Aorta (tissue), 5 donors: ENCODE measurements around the gene ADGRB3. TPM values are rescaled to one million over a fixed set of nuclear protein-coding genes. Genes with fewer than 3 reads are reported as not detected.

ENCODE experiments used
- ATAC-seq: fragments of 200-7000 bp; cut with Tn5 transposase; one replicate; pipeline ENCODE4 v1.9.1; 2022; ENCODE audit warnings: moderate library complexity; ENCODE audit not compliant: low FRiP score
- DNase-seq, 2 donors: peaks; one replicate each; pipeline ENCODE4 v3.0.0-alpha.2; 2020
- H3K27ac ChIP-seq, 2 donors: one replicate each; pipeline ENCODE4 v1.5.1; 2013; ENCODE audit warnings: low read length in 2 of 2, mild to moderate bottlenecking in 2 of 2, moderate library complexity in 2 of 2, control low read depth in 1 of 2, inconsistent platforms in 1 of 2, low read depth in 1 of 2
- H3K27me3 ChIP-seq, 2 donors: one replicate each; pipeline ENCODE4 v1.6.1; 2013; ENCODE audit warnings: control low read depth in 1 of 2, low read length in 1 of 2, mild to moderate bottlenecking in 1 of 2, moderate library complexity in 1 of 2; ENCODE audit not compliant: insufficient read depth in 2 of 2, control insufficient read depth in 1 of 2
- H3K36me3 ChIP-seq, 2 donors: one replicate each; pipeline ENCODE4 v1.6.1; 2013; ENCODE audit warnings: control low read depth in 1 of 2, low read length in 1 of 2, mild to moderate bottlenecking in 1 of 2; ENCODE audit not compliant: insufficient read depth in 2 of 2, control insufficient read depth in 1 of 2
- H3K4me1 ChIP-seq, 2 donors: one replicate each; pipeline ENCODE4 v1.6.1; 2013; ENCODE audit warnings: low read length in 2 of 2, control low read depth in 1 of 2, mild to moderate bottlenecking in 1 of 2, moderate library complexity in 1 of 2; ENCODE audit not compliant: insufficient read depth in 2 of 2, control insufficient read depth in 1 of 2
- H3K4me3 ChIP-seq, 2 donors: one replicate each; pipeline ENCODE4 v1.5.1; 2013; ENCODE audit warnings: low read length in 2 of 2, control low read depth in 1 of 2, mild to moderate bottlenecking in 1 of 2
- H3K9me3 ChIP-seq: one replicate; pipeline ENCODE4 v1.6.1; 2013; ENCODE audit warnings: mild to moderate bottlenecking, low read length; ENCODE audit not compliant: control insufficient read depth
- WGBS, 2 donors: extraction: QIAGEN DNeasy Blood & Tissue Kit; methylation state at CpG; one replicate each; pipeline ENCODE4 v1.1.7; 2013; 5-methylcytosine and 5-hydroxymethylcytosine counted together
- intact Hi-C, 2 donors: fragments of 100-400 bp; cut with DNase I; formaldehyde crosslinking; loops; one replicate each; pipeline versions ENCODE4 v1.14.2 to v1.15.0; 2022
- polyA plus RNA-seq, 2 donors: library from polyadenylated mRNA; stranded (reverse); fragments of 200-250 nt; gene quantifications; one replicate each; pipeline ENCODE4 v1.2.3, GENCODE V29; 2013
- total RNA-seq, 2 donors: library from RNA; stranded (reverse); fragmentation: NEBNext Ultra II Directional; extraction: Animal tissue kit (Norgen Biotek cat#: 25700); gene quantifications; one replicate each; pipeline ENCODE4 v1.2.1, GENCODE V29; 2021
- donor health status: healthy with polysubstance abuse.
- donor health status: Bipolar disorder and iron deficiency.
- donor health status: DM: no; HTN: no; CAD: no.
- donor health status: DM: no; HTN: no; CAD: no.
- donor health status: DM: yes; HTN: yes; CAD: no.

The ADGRB3 gene
- total and polyA plus RNA-seq, 4 donors, result 1.8 to 6.1 (median 5.4) TPM; not detected in 1

DNA sequence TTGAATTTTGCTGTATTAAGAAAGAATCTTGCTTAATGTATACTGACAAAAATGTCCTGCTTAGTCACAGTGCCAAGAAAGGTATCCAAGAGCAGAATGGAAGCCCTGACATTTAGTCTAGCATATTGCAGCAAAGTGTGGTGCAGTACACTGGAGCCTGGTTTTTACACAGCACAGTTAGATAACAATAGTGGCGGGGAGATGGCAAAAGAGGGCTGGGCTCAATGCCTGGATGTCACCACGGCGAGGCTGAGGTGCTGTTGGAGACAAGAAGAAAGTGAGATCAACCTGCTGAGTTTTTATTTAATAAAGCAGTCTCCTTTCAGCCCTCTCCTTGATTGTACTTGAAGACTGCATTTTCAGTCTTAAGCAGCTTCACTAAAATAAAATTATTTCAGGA, 735.7 kb downstream of the ADGRB3 start:
- Histone ChIP-seq H3K4me3 (no peak overlapping the region), H3K9me3 (no peaks in the 10 kb centered on the region), H3K27ac (no peak overlapping the region), H3K27me3 (no peaks in the 10 kb centered on the region), H3K4me1 (no peaks in the 10 kb centered on the region), H3K36me3 (no peaks in the 10 kb centered on the region)
- 57 to 58% methylated on average over 3 of the region's 3 CpGs for WGBS, 2 donors
- intact Hi-C loops, result no loop called here
- ATAC-seq (no peak), DNase-seq (no peak)

DNA sequence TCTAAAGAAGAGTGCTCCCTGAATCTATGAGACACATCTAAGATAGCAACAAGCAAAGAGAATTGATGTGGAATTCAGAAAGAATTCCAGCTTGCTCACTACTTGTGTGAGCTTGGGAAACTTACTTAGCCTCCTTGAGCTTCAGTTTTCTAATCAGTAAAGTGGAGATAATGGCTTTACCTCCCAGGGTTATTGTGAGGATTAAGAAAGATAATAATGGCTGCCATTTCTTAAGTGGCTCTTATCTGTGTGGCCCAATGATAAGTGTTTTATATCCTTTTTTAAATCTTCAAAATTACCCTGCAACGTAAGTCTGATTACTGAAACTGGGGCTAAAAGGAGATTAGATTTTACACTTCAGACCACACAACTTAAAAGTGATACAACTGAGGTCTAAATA, 743.2 kb downstream of the ADGRB3 start:
- WGBS, 2 donors, result 78 to 86% methylated on average over 1 of the region's 1 CpG
- ATAC-seq (no peak), DNase-seq (no peak)
- intact Hi-C loops, result no loop called here
- Histone ChIP-seq H3K4me1 (no peaks in the 10 kb centered on the region), H3K9me3 (no peaks in the 10 kb centered on the region), H3K36me3 (no peaks in the 10 kb centered on the region), H3K27me3 (no peaks in the 10 kb centered on the region), H3K4me3 (no peak overlapping the region), H3K27ac (no peak overlapping the region)

DNA sequence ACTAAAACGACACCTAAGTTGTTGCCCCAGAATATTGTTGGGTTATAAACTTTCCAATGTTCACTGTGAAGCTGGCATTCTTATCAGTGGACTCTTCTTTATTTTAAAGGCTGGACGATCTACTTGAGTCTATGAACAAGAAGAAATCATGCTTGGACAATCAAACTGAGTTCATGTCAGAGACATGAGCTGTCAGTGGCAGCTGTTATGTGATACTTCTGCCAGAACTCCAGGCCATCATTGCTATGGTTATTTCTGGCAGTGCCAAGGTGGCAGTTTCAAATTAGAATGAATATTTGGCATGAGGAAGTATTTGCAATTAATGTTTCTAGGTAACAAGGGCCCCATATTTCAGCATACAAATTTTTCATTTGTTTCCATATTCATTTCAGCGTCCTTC, 744.4 kb downstream of the ADGRB3 start:
- no peak for DNase-seq

DNA sequence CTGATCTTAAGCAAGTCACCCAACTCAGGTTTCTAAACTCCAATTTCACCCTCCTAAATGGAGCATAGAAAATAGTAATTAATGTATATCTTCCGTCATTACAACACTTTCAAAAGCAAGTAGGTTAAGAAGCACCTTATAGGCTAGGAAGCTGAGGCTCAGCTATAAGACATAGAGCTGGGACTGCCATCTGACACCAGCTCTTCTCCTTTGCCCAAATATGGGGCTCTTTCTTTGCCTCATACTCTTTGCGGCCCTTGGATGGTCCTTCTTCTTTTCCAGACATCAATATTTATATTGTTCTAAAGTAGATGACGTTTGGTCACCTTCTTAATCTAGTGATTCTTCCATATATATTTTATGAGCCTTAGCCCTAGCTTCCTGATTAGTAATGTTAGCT, 748.5 kb downstream of the ADGRB3 start:
- intact Hi-C loops, result no loop called here
- no peaks in the 10 kb centered on the region for H3K9me3 ChIP-seq
- 83 to 84% methylated on average over 3 of the region's 3 CpGs for WGBS, 2 donors
- ATAC-seq (no peak), DNase-seq (no peak)
- no peaks in the 10 kb centered on the region for H3K36me3 ChIP-seq
- H3K4me1 ChIP-seq, result no peaks in the 10 kb centered on the region
- H3K27ac ChIP-seq, result no peak overlapping the region
- H3K4me3 ChIP-seq, result no peak overlapping the region
- H3K27me3 ChIP-seq, result no peaks in the 10 kb centered on the region

More for the DNA sequence above, 744.4 kb downstream of the ADGRB3 start:
- H3K4me3 ChIP-seq, result no peak overlapping the region
- no peaks in the 10 kb centered on the region for H3K9me3 ChIP-seq
- H3K4me1 ChIP-seq, result no peaks in the 10 kb centered on the region
- intact Hi-C loops, result no loop called here
- ATAC-seq, result no peak
- 85% methylated on average over 3 of the region's 3 CpGs for WGBS, 2 donors
- no peaks in the 10 kb centered on the region for H3K36me3 ChIP-seq
- no peak overlapping the region for H3K27ac ChIP-seq
- H3K27me3 ChIP-seq, result no peaks in the 10 kb centered on the region

DNA sequence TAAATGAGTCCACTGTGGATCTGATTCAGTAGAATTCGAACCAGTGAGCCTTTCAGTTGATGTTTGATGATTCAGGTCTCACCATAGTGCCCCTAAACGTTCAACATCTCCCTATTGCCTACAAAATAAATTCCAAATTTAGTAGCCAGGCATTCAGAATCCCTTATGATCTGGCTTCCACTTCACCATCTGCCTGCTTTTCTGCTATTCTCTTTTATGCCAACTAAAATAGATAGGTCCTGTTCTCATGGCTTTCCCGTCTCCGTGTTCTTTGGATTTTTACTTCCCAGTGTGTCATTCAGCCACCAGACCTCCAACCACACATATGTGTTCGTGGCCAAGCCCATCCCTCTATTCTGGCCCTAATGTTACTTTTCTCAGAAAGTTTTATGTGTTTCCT, 751.3 kb downstream of the ADGRB3 start:
- ATAC-seq, result no peak

DNA sequence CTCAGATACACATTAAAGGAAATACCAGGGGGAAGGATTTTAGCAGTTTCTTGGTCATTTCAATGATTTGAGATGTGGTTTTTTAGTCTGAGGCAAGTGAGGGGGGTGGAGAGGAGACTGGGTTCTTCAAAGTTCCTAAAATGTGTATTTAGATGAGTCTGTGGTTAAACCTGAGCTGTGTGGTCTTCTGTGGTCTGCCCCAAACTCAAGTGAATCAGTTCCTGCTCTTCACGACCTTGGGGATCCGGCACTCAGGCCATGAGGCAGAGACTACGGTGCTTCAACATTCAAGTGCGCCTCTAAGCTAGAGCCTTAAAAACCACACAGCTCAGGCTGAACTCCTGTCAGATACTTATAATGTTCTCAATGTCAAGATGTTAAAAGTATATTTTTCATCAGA, 755.0 kb downstream of the ADGRB3 start:
- H3K4me3 ChIP-seq, result no peak overlapping the region
- no peaks in the 10 kb centered on the region for H3K27me3 ChIP-seq
- intact Hi-C loops, result no loop called here
- DNase-seq (no peak), ATAC-seq (no peak)
- WGBS, 2 donors, result 75 to 81% methylated on average over 4 of the region's 4 CpGs
- no peaks in the 10 kb centered on the region for H3K36me3 ChIP-seq
- no peak overlapping the region for H3K27ac ChIP-seq
- no peaks in the 10 kb centered on the region for H3K4me1 ChIP-seq
- no peaks in the 10 kb centered on the region for H3K9me3 ChIP-seq

More for the DNA sequence above, 751.3 kb downstream of the ADGRB3 start:
- WGBS, 2 donors, result 49 to 50% methylated on average over 5 of the region's 5 CpGs
- Histone ChIP-seq H3K9me3 (no peaks in the 10 kb centered on the region), H3K36me3 (no peaks in the 10 kb centered on the region), H3K4me1 (no peaks in the 10 kb centered on the region), H3K4me3 (no peak overlapping the region), H3K27me3 (no peaks in the 10 kb centered on the region), H3K27ac (no peak overlapping the region)
- DNase-seq, result no peak
- intact Hi-C loops, result no loop called here

DNA sequence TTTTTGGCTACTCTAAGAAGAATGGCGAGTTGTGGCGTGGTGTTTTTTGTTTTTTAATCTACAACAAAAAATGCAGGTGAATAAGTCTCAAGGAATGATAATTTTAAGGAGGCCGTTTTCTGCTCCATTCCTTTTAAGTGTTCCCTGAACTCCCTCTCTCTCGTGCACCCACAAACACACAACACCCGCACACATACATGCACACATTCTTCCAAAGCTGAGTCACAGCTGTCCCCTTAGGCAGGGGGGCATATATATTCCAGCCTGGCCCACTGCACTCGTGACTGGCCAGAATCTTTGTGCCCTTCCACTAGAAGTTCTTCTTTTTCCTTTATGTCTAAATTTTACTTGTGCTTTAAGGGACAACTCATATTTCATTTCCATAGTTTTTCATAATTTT, 756.0 kb downstream of the ADGRB3 start:
- no peaks in the 10 kb centered on the region for H3K4me1 ChIP-seq
- no peaks in the 10 kb centered on the region for H3K9me3 ChIP-seq
- intact Hi-C loops, result no loop called here
- 72 to 81% methylated on average over 6 of the region's 6 CpGs for WGBS, 2 donors
- no peaks in the 10 kb centered on the region for H3K27me3 ChIP-seq
- DNase-seq (no peak), ATAC-seq (no peak)
- no peak overlapping the region for H3K27ac ChIP-seq
- H3K4me3 ChIP-seq, result no peak overlapping the region
- H3K36me3 ChIP-seq, result no peaks in the 10 kb centered on the region

DNA sequence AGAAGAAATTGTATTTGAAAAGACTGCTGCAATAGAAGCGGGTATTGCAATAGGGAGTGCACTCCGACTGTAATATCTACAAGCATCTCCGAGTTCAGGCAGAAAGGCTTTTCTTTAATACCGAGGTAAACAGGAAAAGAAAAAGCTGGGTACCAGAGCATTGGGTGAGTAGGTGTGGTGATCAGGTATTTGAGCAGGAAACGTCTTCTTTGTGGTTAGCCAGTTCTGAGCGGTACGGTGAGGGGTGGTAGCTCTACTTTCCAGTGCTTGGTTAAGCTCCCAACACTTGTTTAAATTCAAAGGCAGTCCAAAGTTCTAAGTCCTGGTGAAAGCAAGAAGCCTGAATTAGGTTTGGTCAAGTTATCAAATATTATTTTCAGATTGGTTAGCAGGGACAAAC, 757.7 kb downstream of the ADGRB3 start:
- intact Hi-C loops, result no loop called here
- H3K27me3 ChIP-seq, result no peaks in the 10 kb centered on the region
- H3K4me3 ChIP-seq, result no peak overlapping the region
- no peak overlapping the region for H3K27ac ChIP-seq
- no peaks in the 10 kb centered on the region for H3K9me3 ChIP-seq
- WGBS, 2 donors, result 86 to 89% methylated on average over 7 of the region's 7 CpGs
- no peak for ATAC-seq
- H3K36me3 ChIP-seq, result no peaks in the 10 kb centered on the region
- DNase-seq, result no peak
- H3K4me1 ChIP-seq, result no peaks in the 10 kb centered on the region

DNA sequence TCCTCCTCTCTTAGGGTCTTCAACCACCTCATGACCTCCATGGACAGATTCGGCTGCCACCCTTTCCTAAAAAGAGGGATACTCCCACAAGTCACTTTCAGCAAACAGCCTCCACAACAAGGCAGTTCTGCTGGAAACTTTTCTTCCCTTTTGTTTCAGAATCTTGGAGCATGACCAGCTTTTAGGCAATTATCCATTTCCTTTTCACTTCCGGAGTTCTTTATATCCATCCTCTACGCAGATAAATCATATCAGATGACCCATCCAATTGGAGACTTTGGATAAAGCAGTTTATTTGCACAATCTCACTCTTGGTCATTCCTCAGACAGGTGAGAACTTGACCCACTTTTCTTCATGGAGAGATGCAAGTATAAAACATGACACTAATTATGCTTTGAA, 763.2 kb downstream of the ADGRB3 start:
- WGBS, 2 donors, result 48 to 60% methylated on average over 3 of the region's 3 CpGs
- no peaks in the 10 kb centered on the region for H3K9me3 ChIP-seq
- H3K36me3 ChIP-seq, result no peaks in the 10 kb centered on the region
- no peaks in the 10 kb centered on the region for H3K27me3 ChIP-seq
- H3K4me3 ChIP-seq, result no peak overlapping the region
- intact Hi-C loops, result no loop called here
- ATAC-seq, result no peak
- H3K27ac ChIP-seq, result no peak overlapping the region
- no peak for DNase-seq
- no peaks in the 10 kb centered on the region for H3K4me1 ChIP-seq
